Thyroid gland (tissue), 4 donors: ENCODE results near the gene ZNF644. TPM values are rescaled to one million over a fixed set of nuclear protein-coding genes. Genes with fewer than 3 reads are reported as not detected.
"Not testable (repeated sequence)": the region's sequence is repeated elsewhere in the genome, so short reads cannot be mapped to it uniquely, and the experiment has no call there.

Experiments used
- DNase-seq, 2 donors: peaks; one replicate each; pipeline ENCODE4 v3.0.0-alpha.2; 2019
- H3K27ac ChIP-seq, 3 donors: fragments of 200-600 bp; sonication (generic); 1 replicate in 2 of 3; 2 replicates in 1 of 3; pipeline ENCODE4 v1.5.1; 2016 to 2019; ENCODE audit warnings: mild to moderate bottlenecking in 1 of 3, moderate library complexity in 1 of 3
- H3K27me3 ChIP-seq: fragments of 200-600 bp; sonication (generic); one replicate; pipeline ENCODE4 v1.5.1; 2019
- H3K36me3 ChIP-seq, 2 donors: fragments of 200-600 bp; sonication (generic); one replicate each; pipeline ENCODE4 v1.5.1; 2016 to 2019
- H3K4me1 ChIP-seq, 2 donors: fragments of 200-600 bp; sonication (generic); one replicate each; pipeline ENCODE4 v1.5.1; 2017 to 2019
- H3K4me3 ChIP-seq, 3 donors: fragments of 200-600 bp; sonication (generic); replicated peaks in 1 of 3; 1 replicate in 2 of 3; 2 replicates in 1 of 3; pipeline ENCODE4 v1.5.1; 2016; ENCODE audit warnings: mild to moderate bottlenecking in 1 of 3
- H3K9me3 ChIP-seq: fragments of 200-600 bp; sonication (generic); one replicate; pipeline ENCODE4 v1.5.1; 2017
- CTCF ChIP-seq, 6 experiments: fragments of 200-600 bp in 3 of 6; fragments of 450-650 bp in 3 of 6; sonication (generic) in 3 of 6; IDR thresholded peaks; one replicate each; pipeline ENCODE4 v1.5.1; 2016 to 2019; ENCODE audit warnings: antibody characterized with exemption in 6 of 6, mild to moderate bottlenecking in 2 of 6, inconsistent platforms in 1 of 6, moderate library complexity in 1 of 6
- POLR2A ChIP-seq, 2 donors: fragments of 450-650 bp; IDR thresholded peaks; one replicate each; pipeline ENCODE4 v1.6.1; 2017; ENCODE audit warnings: antibody characterized with exemption in 2 of 2, mild to moderate bottlenecking in 2 of 2, moderate library complexity in 1 of 2
- WGBS, 2 donors: methylation state at CpG; one replicate each; pipeline ENCODE4 v1.1.5; 2017; 5-methylcytosine and 5-hydroxymethylcytosine counted together
- intact Hi-C: fragments of 100-400 bp; cut with DNase I; formaldehyde crosslinking; loops from one replicate; pipeline ENCODE4 v1.15.1; 2023
- total RNA-seq, 4 donors: library from RNA; depleted of rRNA; stranded (reverse); fragments of >200 nt; gene quantifications; one replicate each; pipeline ENCODE4 v1.2.3, GENCODE V29; 2016

The ZNF644 gene
- total RNA-seq, 4 donors from 2014 or later: 70.2 to 105 (median 82.4) TPM

- Histone ChIP-seq H3K4me1 (no peaks in the 10 kb centered on the region), H3K36me3 (peaks cover 0 to 6% of the 10 kb centered on the region in 2 donors), H3K27ac (no peak overlapping the region), H3K27me3 (no peaks in the 10 kb centered on the region), H3K4me3 (no peak overlapping the region), H3K9me3 (no peaks in the 10 kb centered on the region)
- TF ChIP-seq POLR2A (IDR thresholded peaks at IDR 0.05) (no peak), CTCF (IDR thresholded peaks at IDR 0.05) (no peak)
- intact Hi-C loops: no loop called here
- WGBS, 2 donors: 90 to 98% methylated on average over 2 of the region's 2 CpGs
- DNase-seq: no peak
These were observed 81.1 kb downstream of the ZNF644 start for GRCh38 chr1:90940746-90941145.

GRCh38 chr1:90936731-90937130 lies 85.1 kb downstream of the ZNF644 start:
- Histone ChIP-seq H3K4me1 (peaks cover 0 to 8% of the 10 kb centered on the region in 2 donors), H3K4me3 (no peak overlapping the region), H3K9me3 (no peaks in the 10 kb centered on the region), H3K27me3 (no peaks in the 10 kb centered on the region), H3K27ac (no peak overlapping the region), H3K36me3 (peaks cover 0 to 6% of the 10 kb centered on the region in 2 donors)
- DNase-seq: no peak
- no peak for TF ChIP-seq CTCF (IDR thresholded peaks at IDR 0.05)
- no peak for TF ChIP-seq POLR2A (IDR thresholded peaks at IDR 0.05)
- intact Hi-C loops: no loop called here
- WGBS, 2 donors: 95 to 96% methylated on average over 1 of the region's 1 CpG

GRCh38 chr1:90936061-90936460 lies 85.8 kb downstream of the ZNF644 start:
- H3K4me1 ChIP-seq: peaks cover 0 to 8% of the 10 kb centered on the region in 2 donors
- H3K27ac ChIP-seq: no peak overlapping the region
- H3K36me3 ChIP-seq: peaks cover 0 to 6% of the 10 kb centered on the region in 2 donors
- intact Hi-C loops: no loop called here
- no peak for DNase-seq
- WGBS, 2 donors: 90 to 91% methylated on average over 4 of the region's 4 CpGs
- H3K9me3 ChIP-seq: no peaks in the 10 kb centered on the region
- no peak overlapping the region for H3K4me3 ChIP-seq
- no peaks in the 10 kb centered on the region for H3K27me3 ChIP-seq
- TF ChIP-seq CTCF (IDR thresholded peaks at IDR 0.05) (no peak), POLR2A (IDR thresholded peaks at IDR 0.05) (no peak)

- H3K27me3 ChIP-seq, DNase-seq, H3K27ac ChIP-seq, intact Hi-C loops, H3K4me1 ChIP-seq, H3K36me3 ChIP-seq, H3K4me3 ChIP-seq, H3K9me3 ChIP-seq: not testable (repeated sequence)
- 90 to 95% methylated on average over 8 of the region's 8 CpGs for WGBS, 2 donors
These were observed 93.6 kb downstream of the ZNF644 start for GRCh38 chr1:90928231-90928630.

- 94 to 98% methylated on average over 5 of the region's 5 CpGs for WGBS, 2 donors
- H3K27ac ChIP-seq, DNase-seq, H3K4me3 ChIP-seq, H3K27me3 ChIP-seq, intact Hi-C loops, H3K36me3 ChIP-seq, H3K9me3 ChIP-seq: not testable (repeated sequence)
- H3K4me1 ChIP-seq: peaks cover 4 to 15% of the 10 kb centered on the region in 2 donors
These were observed 94.2 kb downstream of the ZNF644 start for GRCh38 chr1:90927674-90928073.

- H3K4me3 ChIP-seq: no peak overlapping the region
- DNase-seq: no peak
- TF ChIP-seq POLR2A (IDR thresholded peaks at IDR 0.05) (no peak), CTCF (IDR thresholded peaks at IDR 0.05) (no peak)
- no peak overlapping the region for H3K27ac ChIP-seq
- intact Hi-C loops: no loop called here
- no peaks in the 10 kb centered on the region for H3K36me3 ChIP-seq
- H3K4me1 ChIP-seq: peaks cover 6 to 20% of the 10 kb centered on the region in 2 donors
- no peaks in the 10 kb centered on the region for H3K9me3 ChIP-seq
- H3K27me3 ChIP-seq: no peaks in the 10 kb centered on the region
- 69 to 71% methylated on average over 3 of the region's 3 CpGs for WGBS, 2 donors
These were observed 94.9 kb downstream of the ZNF644 start for GRCh38 chr1:90926971-90927370.
